ENCODE data around the gene NFKBIZ.

The NFKBIZ gene

GRCh38 chr3:101827211-101828174, 21.8 kb upstream of the NFKBIZ start:
- TF ChIP-seq EP300 (IDR thresholded peaks at IDR 0.05; ENCODE audit: borderline replicate concordance) (no peak), USF1 (IDR thresholded peaks at IDR 0.05) (no peak), CEBPB (IDR thresholded peaks at IDR 0.05) (no peak), YY1 (IDR thresholded peaks at IDR 0.05; ENCODE audit: low read depth) (no peak), EGR1 (IDR thresholded peaks at IDR 0.05) (no peak), TAF1 (IDR thresholded peaks at IDR 0.05; ENCODE audit: low read depth) (no peak), CREB1 (IDR thresholded peaks at IDR 0.05; ENCODE audit: low read depth) (no peak), TEAD4 (IDR thresholded peaks at IDR 0.05) (no peak), TCF12 (IDR thresholded peaks at IDR 0.05; ENCODE audit: low read depth) (no peak), MAX (IDR thresholded peaks at IDR 0.05) (no peak), FOXM1 (IDR thresholded peaks at IDR 0.05; ENCODE audit: borderline replicate concordance, low read depth) (no peak), ZBTB7A (IDR thresholded peaks at IDR 0.05; ENCODE audit: low read depth) (no peak), NFIC (IDR thresholded peaks at IDR 0.05) (no peak), RAD21 (IDR thresholded peaks at IDR 0.05; ENCODE audit: low read depth) (no peak)
- TF ChIP-seq, protein P1, sequence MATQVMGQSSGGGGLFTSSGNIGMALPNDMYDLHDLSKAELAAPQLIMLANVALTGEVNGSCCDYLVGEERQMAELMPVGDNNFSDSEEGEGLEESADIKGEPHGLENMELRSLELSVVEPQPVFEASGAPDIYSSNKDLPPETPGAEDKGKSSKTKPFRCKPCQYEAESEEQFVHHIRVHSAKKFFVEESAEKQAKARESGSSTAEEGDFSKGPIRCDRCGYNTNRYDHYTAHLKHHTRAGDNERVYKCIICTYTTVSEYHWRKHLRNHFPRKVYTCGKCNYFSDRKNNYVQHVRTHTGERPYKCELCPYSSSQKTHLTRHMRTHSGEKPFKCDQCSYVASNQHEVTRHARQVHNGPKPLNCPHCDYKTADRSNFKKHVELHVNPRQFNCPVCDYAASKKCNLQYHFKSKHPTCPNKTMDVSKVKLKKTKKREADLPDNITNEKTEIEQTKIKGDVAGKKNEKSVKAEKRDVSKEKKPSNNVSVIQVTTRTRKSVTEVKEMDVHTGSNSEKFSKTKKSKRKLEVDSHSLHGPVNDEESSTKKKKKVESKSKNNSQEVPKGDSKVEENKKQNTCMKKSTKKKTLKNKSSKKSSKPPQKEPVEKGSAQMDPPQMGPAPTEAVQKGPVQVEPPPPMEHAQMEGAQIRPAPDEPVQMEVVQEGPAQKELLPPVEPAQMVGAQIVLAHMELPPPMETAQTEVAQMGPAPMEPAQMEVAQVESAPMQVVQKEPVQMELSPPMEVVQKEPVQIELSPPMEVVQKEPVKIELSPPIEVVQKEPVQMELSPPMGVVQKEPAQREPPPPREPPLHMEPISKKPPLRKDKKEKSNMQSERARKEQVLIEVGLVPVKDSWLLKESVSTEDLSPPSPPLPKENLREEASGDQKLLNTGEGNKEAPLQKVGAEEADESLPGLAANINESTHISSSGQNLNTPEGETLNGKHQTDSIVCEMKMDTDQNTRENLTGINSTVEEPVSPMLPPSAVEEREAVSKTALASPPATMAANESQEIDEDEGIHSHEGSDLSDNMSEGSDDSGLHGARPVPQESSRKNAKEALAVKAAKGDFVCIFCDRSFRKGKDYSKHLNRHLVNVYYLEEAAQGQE (IDR thresholded peaks at IDR 0.05; ENCODE audit: low read depth) = no peak

DNA sequence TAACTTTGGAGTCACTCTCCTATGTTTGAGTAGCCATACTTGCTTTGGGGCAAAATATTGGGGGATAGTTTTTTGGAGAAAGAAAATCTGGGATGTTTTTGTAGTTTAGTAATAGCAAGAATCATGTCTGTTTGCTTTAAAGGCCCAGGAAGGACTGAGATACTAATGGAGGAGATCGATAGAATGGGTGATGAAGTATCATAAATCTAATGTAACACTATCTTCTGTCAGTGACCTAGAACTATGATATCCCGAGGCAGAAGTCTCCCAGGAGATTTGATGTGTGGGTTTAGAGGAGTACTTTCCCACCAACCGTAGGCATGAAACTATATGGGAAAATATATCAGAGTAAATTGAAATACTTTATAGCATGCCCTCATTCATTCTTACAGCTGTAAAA, 21.0 kb upstream of the NFKBIZ start:
- TF ChIP-seq FOXM1 (IDR thresholded peaks at IDR 0.05; ENCODE audit: borderline replicate concordance, low read depth) (no peak), NFIC (IDR thresholded peaks at IDR 0.05) (no peak), CEBPB (IDR thresholded peaks at IDR 0.05) (no peak), EP300 (IDR thresholded peaks at IDR 0.05; ENCODE audit: borderline replicate concordance) (no peak)
- TF ChIP-seq, protein P1 (IDR thresholded peaks at IDR 0.05; ENCODE audit: low read depth) = no peak

DNA sequence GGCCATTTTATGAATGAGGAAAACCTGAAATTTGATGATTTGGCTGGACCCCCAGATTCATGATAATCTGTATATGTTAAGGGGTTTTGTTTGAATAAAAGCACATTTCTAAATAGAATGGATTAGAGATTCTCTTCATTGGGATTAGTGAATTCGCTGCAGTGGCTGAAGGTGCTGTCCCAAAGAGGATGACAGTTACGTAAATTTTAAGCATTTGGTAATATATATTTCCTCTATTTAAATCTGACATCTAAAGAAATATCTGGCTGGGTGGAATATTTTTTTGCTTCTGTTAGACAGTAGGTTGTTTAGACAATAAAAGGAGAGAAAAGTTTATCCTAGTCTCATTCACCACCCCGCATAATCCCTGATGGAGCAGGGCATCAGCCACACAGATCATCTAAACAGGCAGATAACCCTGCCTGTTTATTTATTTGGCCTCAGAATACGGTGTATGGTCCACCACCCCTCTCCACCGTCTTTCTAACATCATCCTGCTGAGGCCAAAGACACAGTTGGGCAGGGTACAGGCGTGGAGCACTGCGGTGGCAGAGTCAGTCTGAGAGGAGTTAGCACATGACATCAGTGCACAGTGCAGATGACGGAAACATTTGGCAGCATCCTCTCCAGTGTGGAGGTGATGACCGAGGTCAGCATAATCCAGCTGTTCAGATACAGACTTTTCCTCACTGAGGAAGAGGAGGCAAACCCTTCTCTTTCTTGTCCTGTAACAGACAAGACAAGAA, 20.4 kb upstream of the NFKBIZ start:
- TF ChIP-seq ZBTB7A (IDR thresholded peaks at IDR 0.05; ENCODE audit: low read depth) = no peak
- no peak for TF ChIP-seq CREB1 (IDR thresholded peaks at IDR 0.05; ENCODE audit: low read depth)

GRCh38 chr3:101829437-101829830, 19.9 kb upstream of the NFKBIZ start:
- no peak for TF ChIP-seq RAD21 (IDR thresholded peaks at IDR 0.05; ENCODE audit: low read depth)
- TF ChIP-seq FOXM1 (IDR thresholded peaks at IDR 0.05; ENCODE audit: borderline replicate concordance, low read depth) = no peak
- no peak for TF ChIP-seq TEAD4 (IDR thresholded peaks at IDR 0.05)
- no peak for TF ChIP-seq EGR1 (IDR thresholded peaks at IDR 0.05)
- TF ChIP-seq MAX (IDR thresholded peaks at IDR 0.05) = no peak
- no peak for TF ChIP-seq TCF12 (IDR thresholded peaks at IDR 0.05; ENCODE audit: low read depth)
- no peak for TF ChIP-seq CREB1 (IDR thresholded peaks at IDR 0.05; ENCODE audit: low read depth)
- TF ChIP-seq, protein P1 (IDR thresholded peaks at IDR 0.05; ENCODE audit: low read depth) = no peak
- TF ChIP-seq YY1 (IDR thresholded peaks at IDR 0.05; ENCODE audit: low read depth) = no peak
- TF ChIP-seq EP300 (IDR thresholded peaks at IDR 0.05; ENCODE audit: borderline replicate concordance) = no peak
- no peak for TF ChIP-seq ZBTB7A (IDR thresholded peaks at IDR 0.05; ENCODE audit: low read depth)
- no peak for TF ChIP-seq USF1 (IDR thresholded peaks at IDR 0.05)
- no peak for TF ChIP-seq NFIC (IDR thresholded peaks at IDR 0.05)
